ENCODE data around the gene UBASH3A.

UBASH3A gene

DNA sequence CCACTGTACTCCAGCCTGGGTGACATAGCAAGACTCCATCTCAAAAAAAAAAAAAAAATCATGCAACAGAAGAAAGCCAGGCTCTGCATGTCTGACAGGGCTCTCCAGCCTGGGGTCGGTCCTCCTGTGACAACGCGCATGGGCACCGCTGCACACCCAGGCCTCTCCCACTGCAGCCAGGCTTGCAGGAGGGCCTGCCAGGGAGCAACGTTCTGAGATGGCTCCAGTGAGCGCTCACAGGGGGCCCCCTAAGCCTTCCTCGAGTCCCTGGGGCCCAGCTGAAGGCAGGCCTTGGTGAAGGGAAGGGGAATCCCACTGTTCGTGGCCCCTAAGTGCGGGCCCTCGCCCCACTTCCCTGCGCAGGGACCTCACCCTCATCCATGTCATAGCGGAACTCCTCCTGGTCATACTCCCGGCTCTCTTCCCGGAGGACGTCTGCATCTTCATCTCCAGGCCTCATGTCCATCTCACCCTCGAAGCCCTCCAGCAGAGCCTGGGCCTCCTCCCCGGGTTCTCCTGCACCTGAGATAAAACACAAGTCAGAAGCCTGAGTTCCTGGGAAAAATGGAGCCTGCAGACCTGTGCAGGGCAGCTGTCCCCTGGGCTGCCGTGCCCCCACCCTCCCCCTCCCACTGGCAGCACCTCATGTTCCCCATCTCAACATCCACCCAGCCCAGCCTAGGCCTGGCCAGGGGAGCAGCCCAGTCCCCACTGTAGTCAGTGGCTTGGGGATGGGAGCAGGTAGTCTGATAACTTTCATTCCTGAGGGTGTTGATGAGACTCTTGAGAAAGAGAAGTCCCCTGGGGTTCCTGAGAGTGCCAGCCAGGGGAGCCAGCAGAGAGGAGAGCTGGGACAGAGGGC lies 72.1 kb downstream of the UBASH3A start:
- no peak for TF ChIP-seq CTCF (IDR thresholded peaks at IDR 0.05; ENCODE audit: borderline replicate concordance, insufficient read depth, low read depth, low read length)
- H3K4me3 ChIP-seq (ENCODE audit: low read depth, low read length) = no peak overlapping the region

- no peak overlapping the region for H3K4me3 ChIP-seq (ENCODE audit: low read depth, low read length)
- TF ChIP-seq CTCF (IDR thresholded peaks at IDR 0.05; ENCODE audit: borderline replicate concordance, insufficient read depth, low read depth, low read length) = no peak
Measured at GRCh38 chr21:42476388-42477331, 73.0 kb downstream of the UBASH3A start.

DNA sequence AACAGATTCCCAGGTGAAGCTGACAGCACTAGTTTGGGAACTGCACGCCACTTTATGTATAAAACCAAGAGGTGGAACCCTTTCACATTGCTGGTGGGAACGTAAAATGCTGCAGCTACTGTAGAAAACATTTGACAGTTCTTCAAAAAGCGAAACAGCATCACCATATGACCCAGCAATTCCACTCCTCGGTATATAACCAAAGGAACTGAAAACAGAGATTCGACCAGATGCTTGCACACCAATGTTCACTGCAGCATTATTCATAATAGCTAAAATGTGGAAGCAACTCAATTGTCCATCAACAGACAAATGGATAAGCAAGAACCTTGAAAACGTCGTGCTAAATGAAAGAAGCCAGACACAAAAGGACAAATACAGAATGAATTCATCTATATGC lies 74.8 kb downstream of the UBASH3A start:
- peak overlapping the region; percentile 24 for H3K4me3 ChIP-seq (ENCODE audit: low read depth, low read length)
- no peak for TF ChIP-seq CTCF (IDR thresholded peaks at IDR 0.05; ENCODE audit: borderline replicate concordance, insufficient read depth, low read depth, low read length)

GRCh38 chr21:42479582-42479981 lies 75.9 kb downstream of the UBASH3A start:
- H3K4me3 ChIP-seq (ENCODE audit: low read depth, low read length) = no peak overlapping the region
- no peak for TF ChIP-seq CTCF (IDR thresholded peaks at IDR 0.05; ENCODE audit: borderline replicate concordance, insufficient read depth, low read depth, low read length)

GRCh38 chr21:42480736-42481135 lies 77.0 kb downstream of the UBASH3A start:
- TF ChIP-seq CTCF (IDR thresholded peaks at IDR 0.05; ENCODE audit: borderline replicate concordance, insufficient read depth, low read depth, low read length) = no peak
- no peak overlapping the region for H3K4me3 ChIP-seq (ENCODE audit: low read depth, low read length)

- no peak overlapping the region for H3K4me3 ChIP-seq (ENCODE audit: low read depth, low read length)
- TF ChIP-seq CTCF (IDR thresholded peaks at IDR 0.05; ENCODE audit: borderline replicate concordance, insufficient read depth, low read depth, low read length) = no peak
Measured at GRCh38 chr21:42481169-42481568, 77.5 kb downstream of the UBASH3A start.
